Activated CD4-positive, alpha-beta T cell treated with anti-CD3 and anti-CD28 coated beads for 1 hour (primary cell): ENCODE measurements around the gene TTC4.

Source experiments
- DNase-seq: peaks from one replicate; pipeline ENCODE4 v3.0.0-alpha.2; 2020

TTC4 gene

GRCh38 chr1:54715493-54716298 lies at the start of gene TTC4:
TSS of gene TTC4 (plus strand) at chr1:54715861. CDS start at chr1:54715909, 48 bp downstream.
- peak; percentile 77 for DNase-seq

- DNase-seq = no peak
Measured at GRCh38 chr1:54666333-54666732, 49.3 kb upstream of the TTC4 start.

DNA sequence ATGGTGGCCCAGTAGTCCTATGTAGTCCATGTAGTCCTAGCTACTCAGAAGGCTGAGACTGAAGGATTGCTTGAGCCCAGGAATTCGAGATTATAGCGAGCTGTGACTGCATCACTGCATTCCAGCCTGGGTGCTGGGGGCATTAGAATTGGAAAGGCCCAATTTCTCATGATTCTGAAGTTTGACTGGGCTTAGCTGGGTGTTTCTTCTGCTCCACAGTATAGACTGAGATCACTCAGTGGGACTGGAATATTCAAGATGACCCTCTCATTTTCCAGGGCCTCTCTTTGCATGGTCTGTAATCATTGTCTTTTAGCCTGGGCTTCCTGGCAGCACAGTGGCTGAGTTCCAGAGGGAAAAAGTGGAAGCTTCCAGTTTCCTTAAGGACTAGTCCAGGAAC lies 47.9 kb upstream of the TTC4 start:
- no peak for DNase-seq

- no peak for DNase-seq
Measured at GRCh38 chr1:54668567-54668966, 47.1 kb upstream of the TTC4 start.

- peak; percentile 35 for DNase-seq
Measured at GRCh38 chr1:54671985-54672608, 43.6 kb upstream of the TTC4 start.

DNA sequence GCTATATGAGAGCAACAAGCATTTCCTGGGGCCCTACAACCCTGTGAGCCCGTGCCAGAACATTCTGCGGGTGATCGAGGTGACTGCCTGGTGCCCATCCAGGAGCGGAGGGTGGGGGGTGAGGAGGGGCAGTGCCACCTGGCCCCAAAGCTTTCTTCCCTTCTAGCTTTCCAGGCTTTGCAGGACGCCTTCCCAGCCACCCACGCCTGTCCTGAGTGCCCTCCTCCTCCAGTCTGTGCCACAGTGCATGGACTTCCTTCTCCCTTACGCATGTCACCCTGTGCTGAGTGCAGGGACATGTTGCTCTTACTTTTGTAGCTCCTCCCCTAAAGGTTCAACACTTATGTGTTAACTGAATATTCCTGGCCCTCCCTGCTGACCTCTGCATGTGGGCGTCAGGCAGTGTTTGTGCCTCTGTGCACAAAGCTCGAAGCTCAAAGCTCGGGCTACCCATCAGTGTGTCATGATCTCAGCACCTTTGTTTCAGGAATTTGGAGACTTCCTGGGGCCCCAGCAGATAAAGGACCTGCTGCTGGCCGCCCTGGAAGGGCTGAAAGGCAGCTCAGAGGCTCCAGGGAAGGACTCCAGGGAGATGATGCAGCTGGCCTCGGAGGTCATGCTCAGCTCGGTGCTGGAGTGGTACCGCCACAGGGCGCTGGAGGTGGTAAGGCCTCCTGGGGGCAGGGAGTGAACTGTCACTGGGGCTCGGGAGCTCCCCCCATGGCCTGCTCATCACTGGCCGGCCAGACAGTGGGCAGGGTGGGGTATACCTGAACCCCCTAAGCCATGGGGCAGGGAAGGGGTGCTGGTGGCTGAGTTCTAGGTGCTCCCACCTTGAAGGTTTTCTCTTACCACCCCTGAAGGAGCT lies 36.7 kb upstream of the TTC4 start:
- no peak for DNase-seq

- no peak for DNase-seq
Measured at GRCh38 chr1:54679706-54680105, 36.0 kb upstream of the TTC4 start.

DNA sequence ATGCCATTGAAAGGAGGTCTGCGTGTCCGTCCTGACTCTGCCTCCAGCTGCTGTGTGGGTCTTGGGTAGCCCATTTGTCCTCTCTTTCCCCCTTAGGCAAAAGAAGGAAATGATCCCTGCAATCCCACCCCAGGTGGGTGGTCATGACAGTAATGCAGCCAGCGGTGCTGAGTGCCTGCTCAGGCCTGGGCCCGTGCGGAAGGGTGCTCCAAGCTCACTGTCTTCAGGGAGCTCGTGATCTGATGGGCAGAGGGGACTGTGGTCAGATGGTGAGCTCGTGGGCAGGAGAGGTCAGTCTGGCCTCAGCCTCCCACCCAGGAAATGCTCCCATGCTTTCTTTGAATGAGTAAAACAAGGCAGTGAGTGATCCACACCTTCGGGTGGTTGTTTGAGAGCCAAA lies 35.3 kb upstream of the TTC4 start:
- DNase-seq = no peak

GRCh38 chr1:54681358-54681757 lies 34.3 kb upstream of the TTC4 start:
- DNase-seq = no peak

DNA sequence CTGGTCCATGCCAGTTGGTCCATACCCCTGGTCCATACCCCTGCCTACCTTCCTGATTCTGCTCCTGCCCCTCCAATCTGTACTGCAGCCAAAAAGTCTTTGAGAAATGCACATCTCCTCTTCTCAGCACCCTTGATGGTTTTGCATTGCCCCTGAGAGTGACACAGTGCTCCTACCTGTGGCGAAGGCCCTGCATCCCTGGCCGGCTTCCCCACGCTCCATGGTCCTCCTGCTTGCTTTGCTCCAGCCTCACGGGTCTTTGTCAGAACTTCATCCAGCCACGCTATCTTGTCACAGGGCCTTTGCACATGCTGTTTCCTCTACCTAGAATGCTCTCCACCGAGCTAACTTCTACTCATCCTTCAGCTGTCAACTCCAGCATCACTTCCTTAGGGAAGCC lies 32.2 kb upstream of the TTC4 start:
- no peak for DNase-seq

GRCh38 chr1:54685335-54685905 lies 30.2 kb upstream of the TTC4 start:
- no peak for DNase-seq

DNA sequence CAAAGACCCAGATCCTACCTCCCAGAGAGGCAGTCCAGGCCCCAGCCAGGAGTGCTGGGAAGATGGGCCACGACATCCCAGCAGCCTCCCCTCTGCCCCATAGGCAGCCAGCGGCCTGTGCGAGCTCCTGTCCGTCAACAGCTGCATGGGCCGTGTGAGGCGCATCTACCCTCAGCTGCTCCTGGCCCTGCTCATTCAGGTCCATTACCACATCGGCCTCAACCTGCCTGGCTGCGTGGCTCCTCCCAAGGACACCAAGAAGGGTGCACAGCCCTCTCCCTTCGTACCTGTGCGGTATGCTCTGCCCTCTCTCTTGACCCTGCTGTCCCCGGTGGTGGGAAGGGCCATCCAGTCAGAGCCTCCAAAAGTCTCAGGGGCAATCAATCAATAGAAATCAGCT lies 29.5 kb upstream of the TTC4 start:
- DNase-seq = no peak

DNA sequence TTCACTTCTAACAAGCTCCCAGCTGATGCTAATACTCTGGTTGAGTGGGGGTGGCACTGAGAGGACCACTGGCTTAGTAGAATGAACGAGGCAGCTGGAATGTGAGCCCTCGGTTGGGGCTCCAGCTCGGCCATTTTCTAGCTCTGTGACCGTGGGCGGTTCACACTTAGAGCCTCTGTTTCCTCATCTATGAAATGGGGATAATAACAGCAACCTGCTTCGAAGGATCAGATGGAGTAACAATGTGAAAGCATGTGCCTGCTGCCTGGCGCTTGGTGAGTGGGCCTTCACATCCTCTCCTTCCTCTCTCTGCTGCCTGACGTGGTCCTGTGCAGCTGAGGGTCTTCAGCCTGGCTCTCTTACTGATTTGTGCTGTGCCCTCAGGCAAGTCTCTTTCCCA lies 20.9 kb upstream of the TTC4 start:
- no peak for DNase-seq

DNA sequence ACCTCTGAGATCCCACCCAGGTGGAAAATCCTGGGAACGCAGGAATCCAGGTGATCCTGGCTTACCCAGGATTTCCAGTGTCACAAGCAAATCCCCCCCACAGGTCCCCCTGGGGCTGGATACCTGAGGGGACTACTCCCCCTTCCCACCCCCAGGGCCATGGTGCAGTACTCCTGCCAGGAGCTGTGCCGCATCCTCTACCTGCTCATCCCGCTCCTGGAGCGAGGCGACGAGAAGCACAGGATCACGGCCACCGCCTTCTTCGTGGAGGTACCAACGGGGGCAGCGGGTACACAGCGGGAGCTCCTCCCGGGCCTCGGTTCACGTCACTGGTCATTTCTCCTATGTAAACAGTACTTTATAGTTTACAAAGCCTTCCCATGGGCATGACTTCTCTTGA lies 20.4 kb upstream of the TTC4 start:
- DNase-seq = no peak

GRCh38 chr1:54695764-54696163 lies 19.9 kb upstream of the TTC4 start:
- no peak for DNase-seq

GRCh38 chr1:54696262-54696661 lies 19.4 kb upstream of the TTC4 start:
- DNase-seq = no peak

DNA sequence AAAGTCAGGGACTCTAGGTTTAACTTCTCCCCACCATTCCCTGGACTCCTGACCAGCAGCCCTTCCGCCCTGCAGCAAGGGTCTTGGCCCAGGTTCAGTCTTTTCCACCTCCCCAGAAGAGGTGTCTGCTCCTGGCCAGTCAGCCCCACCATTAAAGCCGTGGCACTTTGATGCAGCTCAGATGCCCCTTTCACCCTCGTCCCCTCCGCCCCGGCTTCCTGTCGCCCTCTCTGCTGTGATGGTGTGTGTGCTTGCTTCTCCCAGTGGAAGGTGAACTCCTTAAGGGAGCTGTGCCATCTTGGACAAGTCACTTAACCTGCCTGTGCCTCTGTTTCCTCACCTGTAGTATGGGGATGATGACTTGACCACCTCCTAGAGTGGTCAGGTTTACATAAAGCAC lies 17.8 kb upstream of the TTC4 start:
- no peak for DNase-seq

DNA sequence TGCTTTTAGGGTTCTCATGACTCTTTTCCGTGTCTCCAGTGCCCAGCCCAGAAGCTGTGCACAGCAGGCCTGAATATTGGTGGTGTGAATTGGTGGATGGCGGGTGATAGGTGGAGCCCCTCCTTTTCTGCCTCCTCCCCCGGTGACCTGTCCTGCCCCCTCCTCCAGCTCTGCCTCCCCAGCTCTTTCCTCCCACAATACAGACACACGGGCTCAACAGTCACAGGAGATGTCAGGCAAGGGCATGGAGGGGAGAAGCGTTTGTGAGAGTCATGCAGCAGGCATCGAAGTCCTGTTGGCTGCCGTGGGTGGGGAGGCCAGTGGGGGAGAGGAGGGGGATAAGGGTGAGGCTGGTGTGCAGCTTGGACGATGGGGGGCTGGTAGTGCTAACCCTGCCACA lies 17.3 kb upstream of the TTC4 start:
- no peak for DNase-seq

- no peak for DNase-seq
Measured at GRCh38 chr1:54699936-54700525, 15.6 kb upstream of the TTC4 start.

DNA sequence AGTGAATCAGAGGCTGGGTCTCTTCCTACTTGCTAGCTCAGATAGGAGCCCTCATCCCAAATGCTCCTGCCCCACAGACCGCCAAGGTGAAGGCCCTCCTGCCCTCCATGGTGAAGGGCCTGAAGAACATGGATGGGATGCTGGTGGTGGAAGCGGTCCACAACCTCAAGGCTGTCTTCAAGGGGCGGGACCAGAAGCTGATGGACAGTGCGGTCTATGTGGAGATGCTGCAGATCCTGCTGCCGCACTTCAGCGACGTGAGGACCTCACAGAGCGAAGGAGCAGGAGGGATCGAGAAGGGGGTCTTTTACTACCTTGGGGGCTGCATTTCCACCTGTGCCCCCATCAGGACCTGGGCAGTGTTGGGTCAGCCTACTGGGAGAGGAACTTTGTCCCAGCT lies 14.6 kb upstream of the TTC4 start:
- no peak for DNase-seq

DNA sequence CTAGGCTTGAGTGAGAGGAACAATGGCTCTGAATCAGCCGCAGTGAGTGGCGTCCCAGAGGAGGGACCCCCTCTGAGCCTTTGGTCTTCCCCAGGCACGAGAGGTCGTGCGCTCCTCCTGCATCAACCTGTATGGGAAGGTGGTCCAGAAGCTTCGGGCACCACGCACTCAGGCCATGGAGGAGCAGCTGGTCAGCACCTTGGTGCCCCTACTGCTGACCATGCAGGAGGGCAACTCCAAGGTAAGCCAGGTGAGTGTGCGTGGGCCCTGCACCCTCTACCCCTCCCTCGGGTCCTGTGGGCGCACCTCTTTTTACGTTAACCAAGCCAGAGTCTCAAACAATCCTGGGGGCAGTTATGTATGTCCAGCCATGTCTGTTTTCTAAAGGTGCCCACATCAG lies 13.7 kb upstream of the TTC4 start:
- no peak for DNase-seq

DNA sequence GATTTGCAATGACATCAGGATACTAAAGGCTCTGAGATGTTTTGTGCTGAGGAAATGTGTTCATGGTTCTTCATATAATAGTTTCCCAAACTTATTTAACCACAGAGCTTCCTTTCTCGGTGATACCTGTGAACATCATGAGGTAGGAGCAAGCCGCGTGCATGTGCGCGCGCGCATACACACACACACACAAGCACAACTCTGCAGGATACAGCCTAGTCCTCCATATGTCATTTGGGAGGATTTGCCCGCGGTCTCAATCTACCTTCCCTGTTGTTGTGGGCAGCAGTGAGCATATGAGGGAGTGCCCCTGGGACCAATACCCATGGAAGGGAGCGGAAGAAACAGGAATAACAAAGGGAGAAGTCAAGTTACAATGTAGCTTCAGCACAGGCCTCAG lies 12.2 kb upstream of the TTC4 start:
- DNase-seq = no peak

DNA sequence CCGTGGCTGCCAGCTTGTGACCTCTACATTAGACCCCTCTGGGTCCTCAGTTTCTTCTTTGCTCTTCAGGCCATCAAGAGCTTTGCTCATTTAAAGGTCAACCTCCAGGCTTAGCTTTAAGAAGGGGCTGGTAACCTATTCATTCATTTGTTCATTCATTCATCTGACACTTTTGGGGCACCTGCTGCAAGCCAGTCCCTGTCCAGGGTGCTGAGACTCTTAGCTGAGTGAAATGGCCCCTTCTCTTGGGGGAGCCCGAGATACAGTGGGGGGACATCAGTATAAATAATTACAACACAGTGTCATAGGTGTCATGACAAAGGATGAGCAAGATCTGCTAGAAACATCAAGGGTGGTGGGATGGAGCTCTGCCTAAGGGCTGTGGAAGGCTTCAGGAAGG lies 10.5 kb upstream of the TTC4 start:
- DNase-seq = no peak
